GM21360 (cell line): ENCODE results near the gene MVB12B.

Experiments
- ATAC-seq: cut with Tn5 transposase; IDR thresholded peaks from one replicate; pipeline ENCODE4 v1.9.1; 2021; ENCODE audit warnings: mild to moderate bottlenecking, moderate library complexity; ENCODE audit not compliant: unreplicated experiment

The MVB12B gene

DNA sequence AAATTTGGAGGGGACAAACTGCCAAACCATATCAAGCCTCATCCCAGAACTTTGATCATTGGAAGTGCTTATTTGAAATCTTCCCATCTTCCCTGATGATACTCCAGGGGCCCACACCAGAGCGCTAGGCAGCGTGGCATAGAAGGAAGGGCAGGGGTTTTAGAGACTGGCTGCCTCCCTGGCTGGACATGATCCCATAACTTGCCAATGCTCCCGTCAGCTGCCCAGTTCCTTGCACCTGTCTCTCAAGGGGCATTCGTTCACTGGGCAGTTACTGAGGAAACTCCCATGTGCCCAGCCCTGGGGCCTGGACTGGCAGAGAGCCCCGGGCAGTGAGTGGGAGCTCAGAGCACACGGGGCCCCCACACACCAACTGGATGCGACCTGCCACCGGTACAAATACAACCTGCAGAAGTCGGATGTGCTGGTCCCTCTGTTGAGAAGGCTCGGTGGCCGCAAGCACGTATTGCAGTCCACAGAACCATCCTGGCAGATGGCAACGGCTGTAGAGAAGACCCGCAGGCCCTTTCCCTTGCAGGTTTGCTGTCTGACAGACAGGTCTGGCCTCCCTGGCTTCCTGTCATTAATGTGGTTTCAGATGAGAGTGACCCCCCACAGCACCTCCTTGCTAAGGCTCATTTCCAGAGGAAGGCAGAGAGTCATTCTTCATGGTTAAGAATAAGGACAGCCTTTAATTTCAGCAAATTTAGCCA, 122.4 kb downstream of the MVB12B start:
- ATAC-seq, result no peak

DNA sequence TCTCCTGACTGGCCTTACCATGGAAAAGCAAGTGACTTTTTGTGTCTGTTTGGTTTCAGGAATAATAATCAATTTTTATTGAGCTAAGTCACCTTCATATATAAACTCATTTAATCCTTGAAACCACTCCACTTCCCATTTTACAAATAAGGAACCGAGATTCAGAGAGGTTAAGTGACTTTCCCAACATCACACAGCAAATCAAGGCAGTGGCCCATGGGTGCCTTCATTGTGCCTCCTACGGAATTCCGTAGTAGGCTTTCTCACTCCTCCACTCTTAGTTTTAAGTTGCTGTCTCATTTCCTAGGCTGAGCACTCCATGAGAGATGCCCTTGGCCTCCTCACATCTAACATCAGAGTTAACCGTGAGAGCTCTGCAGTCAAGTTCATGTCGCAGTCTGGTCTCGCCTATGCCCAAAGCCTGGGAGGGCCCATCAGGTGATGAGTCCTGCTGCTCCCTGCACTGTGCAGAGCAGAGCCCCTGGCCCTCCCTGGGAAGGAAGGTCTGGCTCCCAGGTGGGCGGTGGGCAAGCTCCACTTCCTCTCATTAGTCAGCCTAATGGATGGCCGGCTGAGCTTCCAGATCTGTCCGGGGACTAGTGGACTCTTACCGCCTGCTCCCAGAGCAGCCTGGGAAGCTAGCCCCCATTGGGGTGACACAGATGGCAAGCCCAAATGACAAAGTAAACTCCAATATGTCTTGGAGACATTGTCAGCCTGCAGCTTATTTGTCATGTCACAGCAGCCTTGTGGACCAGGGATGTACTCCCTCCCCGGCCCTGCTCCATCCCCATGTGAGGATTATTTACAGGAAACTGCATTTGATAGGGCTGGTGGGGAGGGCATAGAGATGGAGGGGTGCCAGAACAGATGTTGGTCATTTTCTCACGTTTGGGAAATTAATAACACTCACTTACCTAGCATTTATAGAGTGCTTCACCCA, 123.4 kb downstream of the MVB12B start:
- no peak for ATAC-seq

DNA sequence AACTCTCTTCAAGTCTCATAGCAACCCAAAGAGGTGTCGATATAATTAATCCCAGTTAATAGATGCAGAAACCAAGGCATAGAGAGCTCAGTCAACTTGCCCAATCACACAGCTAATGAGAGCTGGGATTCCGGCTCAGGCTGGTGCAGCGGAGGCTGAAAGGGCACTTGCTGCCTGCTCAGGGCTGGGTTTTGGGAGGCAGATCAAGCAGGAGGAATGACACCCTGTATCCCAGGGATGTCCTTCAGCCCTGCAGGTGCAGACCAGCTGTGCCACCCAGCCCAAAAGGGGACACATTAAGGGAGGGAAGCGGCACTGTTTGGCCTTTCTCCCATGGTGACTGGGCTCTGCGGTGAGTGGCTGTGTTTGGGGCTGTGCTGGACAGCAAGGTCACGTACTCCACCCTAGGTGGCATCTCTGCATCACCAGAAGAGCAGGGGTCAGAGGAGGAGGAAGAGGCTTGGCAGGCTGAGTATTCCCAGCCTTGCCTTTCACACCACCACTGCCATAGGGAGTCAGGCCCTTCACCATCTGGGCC, 124.1 kb downstream of the MVB12B start:
- ATAC-seq, result no peak

DNA sequence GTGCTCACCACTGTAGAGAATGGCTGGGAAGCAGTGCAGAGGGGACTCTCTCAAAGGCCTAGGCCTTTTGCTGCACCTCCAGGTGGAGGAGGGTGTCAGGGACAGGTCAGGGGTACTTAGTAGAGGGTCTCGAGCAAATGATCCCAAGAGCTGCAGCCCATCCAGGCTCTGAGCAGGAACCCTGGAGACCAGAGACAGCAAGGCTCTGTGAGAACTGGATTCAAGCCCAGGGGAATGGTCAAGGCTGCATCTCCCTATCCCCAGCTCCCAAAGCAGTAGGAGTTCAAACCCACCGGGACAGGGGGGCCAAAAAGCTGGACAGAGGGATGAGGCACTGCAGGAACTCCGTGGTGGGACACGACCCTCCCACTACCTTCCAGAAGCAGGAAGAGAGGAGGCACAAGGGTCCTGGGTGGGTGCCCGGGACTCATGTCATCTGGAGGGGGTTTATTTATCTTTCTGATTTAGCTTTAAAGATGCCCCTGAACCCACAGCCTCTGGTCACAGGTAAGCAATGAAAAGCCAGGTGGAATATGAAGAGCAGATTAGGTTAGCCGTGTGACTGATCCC, 124.8 kb downstream of the MVB12B start:
- no peak for ATAC-seq

DNA sequence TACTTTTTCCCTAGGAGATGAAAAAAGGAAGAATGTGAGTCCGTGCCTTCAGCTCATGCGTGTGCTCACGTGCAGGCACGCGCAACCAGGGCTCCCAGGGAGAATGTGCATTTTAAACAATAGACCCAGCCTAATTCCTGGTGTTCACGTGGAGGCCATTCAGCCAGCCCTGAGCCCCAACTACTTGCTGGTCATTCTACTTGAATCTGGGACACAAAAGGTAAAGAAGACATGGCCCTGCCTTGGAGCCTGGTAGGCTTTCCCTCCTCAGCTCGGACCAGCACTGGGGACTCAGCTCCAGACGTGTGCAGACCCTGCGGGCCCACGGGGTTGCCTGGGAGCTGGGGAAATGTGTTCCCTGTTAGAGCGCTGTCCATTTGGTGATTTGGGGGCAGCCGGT, 125.5 kb downstream of the MVB12B start:
- ATAC-seq, result no peak

DNA sequence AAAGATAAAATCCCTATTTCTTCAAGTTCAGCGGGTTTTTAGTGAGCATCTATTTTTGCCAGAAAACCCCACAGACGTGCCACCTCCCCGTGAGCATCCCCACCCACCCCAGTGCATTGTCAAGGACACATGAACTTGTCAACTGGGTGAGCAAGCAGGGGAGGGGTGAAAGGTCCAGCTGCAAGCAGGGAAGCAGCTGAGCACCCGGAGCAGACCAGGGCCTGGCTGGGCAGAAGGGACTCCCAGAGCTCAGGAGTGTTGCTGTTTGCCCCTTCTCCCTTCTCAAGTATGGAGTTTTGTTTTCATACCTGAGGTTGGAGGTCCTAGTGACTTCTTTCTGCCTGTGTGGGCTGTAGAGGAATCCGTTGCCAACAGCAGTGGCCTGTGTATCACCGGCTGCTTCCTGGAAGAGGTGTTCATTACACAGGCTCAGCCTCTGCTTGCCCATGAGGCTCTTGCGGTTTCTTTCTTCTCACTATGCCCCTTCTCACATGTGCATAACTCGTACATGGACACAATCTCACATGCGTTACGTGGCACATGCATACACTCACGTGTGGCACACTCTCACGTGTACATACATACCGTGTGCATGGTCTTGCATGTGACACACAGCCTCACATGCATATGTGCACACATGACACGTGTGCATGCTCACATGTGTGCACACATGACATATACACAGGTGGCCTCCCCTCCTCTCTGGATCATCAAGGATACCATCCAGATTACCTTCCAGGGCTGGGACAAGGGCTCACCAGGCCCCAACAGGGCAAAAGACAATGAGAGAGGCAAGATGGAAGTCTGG, 126.7 kb downstream of the MVB12B start:
- no peak for ATAC-seq

DNA sequence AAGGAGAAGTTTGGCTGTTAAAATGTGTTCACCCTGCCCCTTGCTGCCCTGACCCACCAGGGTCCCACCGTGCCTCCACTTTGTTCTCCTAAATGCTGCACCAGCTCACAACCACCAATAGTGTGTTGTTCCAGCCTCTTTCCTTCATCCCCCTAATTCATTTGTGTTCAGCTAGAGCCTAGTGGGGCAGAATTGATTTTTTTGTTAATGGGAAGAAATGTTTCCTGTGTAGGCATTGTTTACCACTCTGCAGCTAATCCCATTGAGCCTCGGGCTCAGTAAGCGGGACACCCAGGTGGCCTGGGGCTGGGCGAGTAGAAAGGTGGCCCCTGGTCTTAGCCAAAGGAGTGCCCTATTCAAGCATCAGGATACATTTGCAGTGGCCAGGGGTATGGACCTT, 127.6 kb downstream of the MVB12B start:
- no peak for ATAC-seq

DNA sequence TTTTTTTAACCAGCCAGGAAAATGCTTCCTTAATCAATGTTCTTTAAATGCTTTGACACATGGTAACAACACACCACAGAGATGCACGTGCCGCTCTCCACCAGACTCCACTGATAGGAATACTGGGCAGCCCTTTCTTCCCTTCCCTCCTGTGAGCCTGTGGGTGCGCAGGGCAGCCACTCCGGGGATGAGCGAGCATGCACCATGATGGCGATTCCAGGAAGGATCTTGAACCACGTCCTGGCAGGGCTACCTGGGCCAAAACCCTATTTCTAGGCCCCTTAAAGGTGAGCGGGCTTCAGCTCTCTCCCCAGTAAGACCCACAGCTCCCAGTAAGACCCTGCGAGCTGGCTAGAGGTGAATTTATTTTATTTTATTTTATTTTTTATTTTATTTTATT, 128.2 kb downstream of the MVB12B start:
- no peak for ATAC-seq

DNA sequence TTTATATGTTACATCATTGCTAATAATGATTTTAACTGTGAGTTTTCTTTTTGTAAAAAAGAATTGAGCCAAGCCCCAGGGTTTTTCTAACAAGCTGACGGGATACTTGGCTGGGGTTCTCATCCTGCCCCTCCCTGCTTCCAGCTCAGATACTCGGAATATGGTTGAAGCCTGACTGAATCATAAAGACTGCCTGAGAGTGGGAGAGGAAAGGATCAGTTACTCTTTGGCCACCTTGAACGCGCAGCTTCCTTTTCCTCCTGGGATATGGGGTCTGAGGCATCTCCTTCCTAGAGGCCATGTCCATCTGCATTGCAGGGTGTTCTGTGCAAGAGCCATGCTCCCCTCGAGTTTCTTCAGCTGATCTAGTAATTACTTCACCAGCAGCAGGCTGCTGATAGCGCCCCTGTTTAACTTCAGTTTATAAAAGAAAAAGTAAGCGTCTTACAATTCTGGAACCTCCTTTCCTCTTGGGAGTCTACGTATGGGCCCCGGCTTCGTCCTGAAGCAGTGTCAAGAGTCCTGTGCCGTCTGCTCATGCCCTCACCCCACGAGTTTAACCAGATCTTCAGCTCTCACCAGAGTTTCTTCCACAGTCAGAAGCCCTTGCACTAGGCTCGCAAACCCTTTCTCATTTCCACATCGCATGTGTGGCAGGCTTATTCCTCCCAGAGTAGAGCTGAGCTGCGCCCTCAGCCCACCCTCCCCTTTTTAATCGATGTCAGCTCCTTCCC, 130.0 kb downstream of the MVB12B start:
- ATAC-seq, result no peak

DNA sequence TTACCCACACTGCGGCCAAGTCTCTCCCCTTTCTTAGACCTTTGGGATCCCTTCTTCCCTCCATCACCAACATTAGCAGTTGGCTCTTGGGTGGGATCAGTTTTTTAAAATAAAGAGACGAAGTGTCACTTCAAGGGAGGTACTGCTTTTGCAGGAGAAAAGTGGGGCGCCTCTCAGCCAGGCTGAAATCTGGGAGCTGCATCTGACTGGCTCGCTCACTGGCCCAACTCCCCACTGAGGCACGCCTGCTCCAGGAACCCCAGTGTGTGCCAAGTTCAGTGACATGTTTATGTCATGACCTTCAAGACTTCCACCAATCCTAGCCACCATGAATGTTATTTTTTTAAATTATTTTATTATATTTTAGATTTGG, 130.5 kb downstream of the MVB12B start:
- no peak for ATAC-seq

DNA sequence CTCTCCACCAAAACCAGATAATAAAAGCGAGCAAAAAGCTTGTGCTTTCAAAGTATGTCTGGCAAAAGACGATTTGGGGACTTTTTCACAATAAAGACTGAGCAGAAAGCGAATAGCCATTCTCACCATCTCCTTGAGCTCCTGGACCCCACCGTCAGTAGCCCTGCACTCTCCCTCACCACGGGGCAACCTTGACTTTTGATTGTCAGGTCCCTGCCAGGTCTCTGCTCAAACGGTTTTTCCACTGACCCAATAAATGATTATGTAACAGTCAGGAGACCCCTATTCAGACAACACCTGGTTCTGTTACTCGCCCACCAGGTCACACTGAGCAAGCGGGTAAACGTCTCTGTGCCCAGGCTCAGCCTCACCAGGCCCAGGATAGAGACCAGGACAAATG, 131.3 kb downstream of the MVB12B start:
- ATAC-seq, result no peak

DNA sequence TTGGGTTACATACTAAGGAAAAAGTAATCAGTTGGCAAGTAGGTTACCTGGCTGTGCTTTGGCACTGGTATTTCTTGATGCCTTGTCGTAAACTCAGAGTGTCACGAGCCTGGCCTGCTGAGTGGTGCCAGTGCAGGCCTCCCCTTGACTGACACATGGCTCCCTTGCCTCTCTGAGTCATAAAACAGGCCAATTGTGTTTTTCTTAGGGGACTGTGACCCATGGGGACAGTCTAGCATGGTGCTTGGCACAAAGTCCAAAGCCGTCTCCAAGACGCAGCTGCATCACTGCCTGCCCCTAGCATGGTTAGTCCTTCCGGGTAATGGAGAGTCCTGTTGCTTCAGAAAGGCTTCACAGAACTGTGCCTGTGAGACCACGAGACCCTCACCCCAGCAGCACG, 132.5 kb downstream of the MVB12B start:
- no peak for ATAC-seq

DNA sequence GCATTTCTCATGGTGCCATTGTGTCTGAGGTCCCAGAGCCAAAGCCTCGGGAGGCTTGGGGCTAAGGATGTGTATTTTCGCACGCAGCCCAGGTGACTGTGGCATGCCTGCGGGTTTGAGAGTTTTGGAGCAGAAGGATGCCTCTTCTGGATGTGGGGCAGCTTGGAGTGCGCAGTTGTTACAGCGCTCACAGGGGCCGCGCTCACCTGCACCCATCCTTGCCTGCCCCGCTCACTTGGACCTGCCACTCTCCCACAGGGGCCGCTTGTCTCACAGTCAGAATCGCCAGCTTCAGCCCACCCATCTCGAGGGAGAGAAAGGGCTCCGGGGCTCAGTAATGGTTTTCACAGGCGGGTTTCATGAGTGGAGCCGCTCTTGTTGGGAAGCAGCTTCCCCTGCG, 132.9 kb downstream of the MVB12B start:
- ATAC-seq, result no peak

DNA sequence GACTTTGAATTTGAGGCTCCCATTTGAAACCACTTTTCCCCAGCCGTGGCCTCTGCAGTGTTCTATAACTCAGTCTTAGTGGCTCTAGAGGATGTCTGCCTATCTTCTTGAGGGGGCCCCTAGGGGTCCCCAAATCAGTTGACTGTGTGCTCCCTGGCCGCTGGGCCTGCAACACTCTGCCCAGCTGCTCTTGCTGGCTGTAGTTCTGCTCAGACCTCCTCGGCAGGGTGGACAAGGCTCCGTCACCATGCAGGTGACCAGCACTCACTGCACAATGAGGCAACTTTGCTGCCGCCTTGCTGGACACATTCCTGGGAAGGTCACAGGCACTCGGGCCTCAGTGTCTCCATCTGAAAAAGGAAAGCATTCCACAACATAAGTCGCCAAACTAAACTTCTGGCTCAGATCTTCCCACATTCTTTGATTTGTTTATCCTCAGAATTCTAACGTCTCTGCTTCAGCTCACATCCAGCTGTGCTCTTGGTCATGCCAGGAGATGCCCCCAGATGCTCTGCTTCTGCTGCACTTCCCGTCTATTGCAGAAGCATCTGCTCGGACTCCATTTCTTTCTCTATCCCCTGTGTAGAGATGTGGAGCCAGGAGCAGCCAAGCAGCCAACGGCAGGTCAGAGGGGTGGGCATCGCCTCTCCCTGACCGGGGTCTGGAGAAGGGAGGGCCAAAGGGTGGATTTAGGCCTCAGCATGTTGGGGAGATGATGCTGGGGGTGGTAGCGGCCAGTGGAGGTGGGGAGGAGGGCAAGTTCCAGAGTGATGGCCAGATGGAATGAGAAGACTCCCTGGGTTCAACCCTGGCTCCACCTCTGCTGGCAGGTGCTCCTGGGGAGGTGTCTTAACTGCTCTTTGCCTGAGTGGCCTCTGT, 133.6 kb downstream of the MVB12B start:
- no peak for ATAC-seq

DNA sequence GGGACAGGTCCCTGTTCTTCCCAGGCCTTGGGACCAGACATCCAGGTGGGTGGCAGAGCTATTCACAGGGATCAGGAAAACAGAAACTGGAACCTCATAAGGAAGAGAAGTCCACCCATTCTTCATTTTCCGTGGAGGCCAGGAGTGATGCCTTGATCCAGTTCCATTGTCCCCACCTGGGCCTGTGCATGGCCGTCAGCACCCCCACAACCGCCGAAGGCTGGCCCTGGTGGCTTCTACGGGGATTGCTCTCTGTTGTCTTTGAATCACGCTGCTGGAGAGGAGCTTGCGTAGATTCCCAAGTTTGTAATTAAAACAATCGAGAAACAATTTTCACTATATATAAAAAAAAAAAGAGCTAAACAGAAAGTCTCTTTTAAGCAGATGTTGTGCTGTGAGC, 134.4 kb downstream of the MVB12B start:
- no peak for ATAC-seq

DNA sequence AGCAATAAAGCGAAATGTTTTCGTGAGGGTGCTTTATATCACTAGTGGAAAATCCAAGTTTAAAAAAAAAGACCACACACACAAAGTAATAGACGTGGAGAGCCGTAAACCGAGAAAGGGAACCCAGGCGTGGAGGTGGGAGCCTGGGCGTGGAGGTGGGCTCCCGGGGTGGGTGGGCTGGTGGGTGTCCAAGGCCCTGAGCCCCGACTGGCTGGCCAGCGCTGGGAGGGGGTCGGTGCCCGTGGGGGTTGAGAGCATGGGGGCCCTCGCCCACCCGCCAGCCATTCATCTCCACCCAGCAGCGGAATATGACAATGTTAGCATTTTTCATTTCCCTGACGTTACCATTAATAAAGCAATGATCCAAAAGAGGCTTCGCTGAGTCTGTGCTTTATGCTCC, 135.0 kb downstream of the MVB12B start:
- ATAC-seq, result no peak

DNA sequence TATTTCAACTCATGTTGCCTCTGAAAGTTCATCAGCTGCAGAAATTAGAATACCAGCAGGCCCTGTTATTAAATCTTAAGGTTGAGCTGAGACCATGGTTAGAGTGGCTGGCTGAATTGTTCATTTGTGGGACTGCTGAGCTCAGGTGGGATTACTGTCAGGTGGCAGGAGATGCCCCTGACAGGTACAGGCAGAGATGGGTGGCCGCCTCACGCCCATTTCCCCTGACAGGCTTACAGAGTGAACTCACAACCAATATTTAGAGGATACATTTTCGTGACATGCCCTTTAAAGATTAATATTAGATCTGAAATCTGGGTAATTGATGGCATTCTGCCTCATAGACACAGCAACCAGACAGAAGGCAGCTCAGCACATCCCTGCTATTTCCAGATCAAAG, 136.0 kb downstream of the MVB12B start:
- no peak for ATAC-seq

DNA sequence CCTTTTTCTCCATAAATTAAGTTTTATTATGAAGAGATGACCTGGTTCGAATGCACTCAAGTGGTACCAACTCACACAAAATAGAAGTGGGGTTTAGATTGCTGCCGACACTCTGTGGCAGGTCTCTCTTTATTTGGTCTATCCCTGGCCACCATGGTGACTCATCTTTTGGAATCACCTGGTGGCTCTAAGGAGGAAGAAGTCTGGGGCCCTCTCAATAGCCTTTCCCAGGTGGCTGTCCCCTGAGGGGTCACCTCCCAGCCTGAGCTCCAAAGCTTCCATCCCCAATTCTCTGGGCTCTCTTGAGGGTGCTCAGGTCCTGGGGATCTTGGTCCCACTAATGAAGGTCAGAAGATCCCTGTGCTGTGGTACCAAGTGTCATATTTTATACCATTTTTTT, 136.8 kb downstream of the MVB12B start:
- no peak for ATAC-seq
